HCT116 (cell line): ENCODE measurements around the gene RAB37. TPM values are rescaled to one million over a fixed set of nuclear protein-coding genes. Genes with fewer than 3 reads are reported as not detected.

Source experiments
- ATAC-seq: fragments of 200-7000 bp; cut with Tn5 transposase; 2 replicates; pipeline ENCODE4 v1.9.1; 2020; ENCODE audit warnings: mild to moderate bottlenecking, moderate library complexity
- BruUV-seq: library from RNA; stranded (reverse); fragments of 400-500 nt; replicated peaks from 2 replicates; lab custom pipeline; 2021; lab: Mats Ljungman, UMichigan
- CTCF ChIA-PET: fragments of 300-600 bp; sonication (Branson Sonifier 250); formaldehyde crosslinking; loops from one replicate; lab custom pipeline; 2021; ENCODE audit warnings: antibody characterized with exemption; lab: Charles Lee
- POLR2A ChIA-PET: fragments of 300-600, 350-600 bp; sonication (Branson Sonifier 250); formaldehyde crosslinking; loops from one replicate; lab custom pipeline; 2021; ENCODE audit warnings: antibody characterized with exemption; lab: Charles Lee
- RAD21 ChIA-PET, 2 experiments: fragments of 300-600 bp; sonication (Branson Sonifier 250); formaldehyde crosslinking; loops; one replicate each; lab custom pipeline; 2023; ENCODE audit warnings: low total read pairs in 2 of 2; ENCODE audit not compliant: uncharacterized antibody in 2 of 2, unreplicated experiment in 2 of 2, low non-redundant PET in 1 of 2; lab: Charles Lee
- DNase-seq: peaks from one replicate; pipeline ENCODE4 v3.0.0-alpha.2; 2010; ENCODE audit warnings: low read depth, low spot score
- H2AFZ ChIP-seq: fragments of 200-600 bp; shearing (Covaris generic), sonication (generic); 2 replicates; pipeline ENCODE4 v1.6.1; 2017; ENCODE audit warnings: low read depth, mixed run types, mixed read lengths, antibody characterized with exemption, low read length; ENCODE audit not compliant: poor library complexity, severe bottlenecking
- H3K27ac ChIP-seq: 2 replicates; pipeline ENCODE4 v1.5.1; 2012; ENCODE audit warnings: low read depth, low read length
- H3K27me3 ChIP-seq: fragments of 200-600 bp; sonication (generic); 2 replicates; pipeline ENCODE4 v1.6.1; 2016; ENCODE audit warnings: mixed run types, low read length, mixed read lengths; ENCODE audit not compliant: insufficient read depth
- H3K36me3 ChIP-seq, 2 experiments: fragments of 200-500 bp in 1 of 2; fragments of 200-600 bp in 1 of 2; sonication (Bioruptor generic) in 1 of 2; sonication (generic) in 1 of 2; 2 replicates each; pipeline versions ENCODE4 v1.5.1 to v1.6.1; 2014 to 2016; ENCODE audit warnings: low read length in 2 of 2, inconsistent platforms in 1 of 2, mixed read lengths in 1 of 2, mixed run types in 1 of 2; ENCODE audit not compliant: insufficient read depth in 2 of 2, control insufficient read depth in 1 of 2
- H3K4me1 ChIP-seq, 2 experiments: fragments of 200-600 bp in 1 of 2; sonication (generic) in 1 of 2; 2 replicates each; pipeline versions ENCODE4 v1.5.1 to v1.6.1; 2012 to 2017; ENCODE audit warnings: low read length in 2 of 2, inconsistent platforms in 1 of 2, mild to moderate bottlenecking in 1 of 2, mixed read lengths in 1 of 2, mixed run types in 1 of 2, moderate library complexity in 1 of 2; ENCODE audit not compliant: insufficient read depth in 2 of 2, control insufficient read depth in 1 of 2
- H3K4me2 ChIP-seq: fragments of 200-600 bp; sonication (generic); 2 replicates; pipeline ENCODE4 v1.6.1; 2017; ENCODE audit warnings: mixed run types, low read length, mixed read lengths
- H3K4me3 ChIP-seq, 2 experiments: fragments of 200-600 bp in 1 of 2; sonication (generic) in 1 of 2; replicated peaks in 1 of 2; 2 replicates each; pipeline ENCODE4 v1.5.1; 2011 to 2016; ENCODE audit warnings: low read length in 2 of 2, control low read depth in 1 of 2, low read depth in 1 of 2, mild to moderate bottlenecking in 1 of 2, mixed read lengths in 1 of 2, mixed run types in 1 of 2
- H3K79me2 ChIP-seq: fragments of 200-600 bp; sonication (generic); 2 replicates; pipeline ENCODE4 v1.6.1; 2017; ENCODE audit warnings: mild to moderate bottlenecking, mixed run types, low read length, moderate library complexity, mixed read lengths; ENCODE audit not compliant: insufficient read depth
- H3K9ac ChIP-seq: fragments of 200-600 bp; sonication (generic); 2 replicates; pipeline ENCODE4 v1.6.1; 2016; ENCODE audit warnings: low read length, mixed read lengths
- H3K9me2 ChIP-seq: fragments of 200-600 bp; sonication (generic), shearing (Covaris generic); 2 replicates; pipeline ENCODE4 v1.6.1; 2017; ENCODE audit warnings: mixed run types, mild to moderate bottlenecking, moderate library complexity; ENCODE audit not compliant: insufficient read depth
- H3K9me3 ChIP-seq, 2 experiments: fragments of 200-500 bp in 1 of 2; fragments of 200-600 bp in 1 of 2; sonication (Bioruptor generic) in 1 of 2; sonication (generic) in 1 of 2; 2 replicates each; pipeline ENCODE4 v1.6.1; 2014 to 2017; ENCODE audit warnings: low read length in 2 of 2, mixed read lengths in 2 of 2, inconsistent platforms in 1 of 2, low read depth in 1 of 2, mild to moderate bottlenecking in 1 of 2, mixed run types in 1 of 2, moderate library complexity in 1 of 2; ENCODE audit not compliant: control insufficient read depth in 1 of 2, insufficient read depth in 1 of 2
- H4K20me1 ChIP-seq: fragments of 200-600 bp; sonication (generic), shearing (Covaris generic); 2 replicates; pipeline ENCODE4 v1.6.1; 2017; ENCODE audit warnings: mixed run types, mild to moderate bottlenecking, moderate library complexity; ENCODE audit not compliant: insufficient read depth
- CEBPB ChIP-seq: IDR thresholded peaks from 2 replicates; pipeline ENCODE4 v1.6.1; 2012; ENCODE audit warnings: low read depth
- ELF1 ChIP-seq: IDR thresholded peaks from 2 replicates; pipeline ENCODE4 v1.6.1; 2012; ENCODE audit warnings: low read depth, borderline replicate concordance
- EZH2 ChIP-seq: fragments of 200-600 bp; sonication (generic); IDR thresholded peaks from 2 replicates; pipeline ENCODE4 v1.6.1; 2017; ENCODE audit warnings: antibody characterized with exemption, mixed run types
- RAD21 ChIP-seq: IDR thresholded peaks from 2 replicates; pipeline ENCODE4 v1.6.1; 2012; ENCODE audit warnings: low read depth, mild to moderate bottlenecking
- SIN3A ChIP-seq: IDR thresholded peaks from 2 replicates; pipeline ENCODE4 v1.6.1; 2012; ENCODE audit warnings: low read depth
- SRF ChIP-seq: IDR thresholded peaks from 2 replicates; pipeline ENCODE4 v1.6.1; 2012; ENCODE audit warnings: low read depth
- ZFX ChIP-seq: fragments of 450-650 bp; IDR thresholded peaks from 2 replicates; pipeline ENCODE4 v1.6.1; 2017
- intact Hi-C: fragments of 100-400 bp; cut with micrococcal nuclease; formaldehyde crosslinking; loops from 2 replicates; pipeline ENCODE4 v1.10.0; 2022
- total RNA-seq: library from RNA; stranded (reverse); gene quantifications from one replicate; pipeline ENCODE4 v1.2.1, GENCODE V29; 2021; ENCODE audit not compliant: unreplicated experiment
- TF ChIP-seq, protein P1 (sequence below): IDR thresholded peaks from 2 replicates; pipeline ENCODE4 v1.6.1; 2011; ENCODE audit warnings: mild to moderate bottlenecking, low read length, moderate library complexity; ENCODE audit not compliant: insufficient replicate concordance; ENCODE audit errors: extremely low read depth

RAB37 gene
- total RNA-seq, 1 experiment from 2014 or later: 8.2 TPM

DNA sequence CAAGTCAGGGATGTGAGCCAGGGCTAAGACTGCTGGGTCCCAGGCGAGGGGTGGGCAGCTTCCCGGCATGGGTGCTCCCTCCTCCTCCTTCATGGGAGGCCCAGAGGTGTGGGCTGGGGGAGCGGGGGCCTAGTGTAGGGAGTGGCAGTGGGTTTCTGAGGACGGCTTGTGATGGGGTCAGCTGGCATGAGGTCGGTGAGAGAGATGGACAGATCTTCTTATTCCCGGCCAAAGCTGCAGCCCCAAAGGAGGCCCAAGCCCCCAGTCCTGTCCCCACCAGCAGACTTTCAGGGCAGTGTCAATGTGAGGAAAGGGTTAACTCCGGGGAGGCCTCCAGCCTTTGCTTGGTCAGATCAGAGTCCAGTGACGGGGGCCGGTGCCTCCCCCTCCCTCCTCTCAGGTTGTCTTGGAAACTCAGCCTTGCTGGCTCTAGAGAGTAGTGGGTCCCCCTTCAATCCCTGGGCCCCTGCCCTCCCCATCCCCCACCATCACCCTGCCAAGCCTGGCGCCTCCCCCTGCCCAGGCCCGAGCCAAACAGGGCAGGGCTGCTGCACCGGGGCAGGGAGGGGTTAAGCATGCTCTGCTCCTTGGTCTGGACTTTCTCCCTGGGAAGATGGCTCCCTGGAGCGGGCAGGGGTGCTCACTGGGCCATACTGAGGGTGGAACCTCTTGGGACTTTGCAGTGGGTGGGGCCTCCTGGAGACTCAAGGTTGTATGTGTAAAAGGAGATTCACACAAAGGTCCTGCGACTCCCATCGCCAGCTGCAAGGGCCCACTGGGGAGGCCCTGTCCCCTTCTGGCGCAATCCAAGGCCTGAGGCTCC, 26.7 kb downstream of the RAB37 start:
- Histone ChIP-seq H4K20me1 (no peaks in the 10 kb centered on the region; the same call in 1 of the 2 replicates), H3K9me3 (no peaks in the 10 kb centered on the region), H3K9ac (no peak overlapping the region), H3K79me2 (peaks cover 28% of the 10 kb centered on the region), H3K27ac (no peak overlapping the region), H3K9me2 (no peaks in the 10 kb centered on the region), H3K27me3 (no peaks in the 10 kb centered on the region), H3K4me3 (no peak overlapping the region), H3K4me1 (peaks cover 25 to 47% of the 10 kb centered on the region in 2 experiments), H3K4me2 (no peak overlapping the region), H3K36me3 (peaks cover 0 to 4% of the 10 kb centered on the region in 2 experiments; a peak in 1 of 4 replicates), H2AFZ (no peak overlapping the region)
- ChIA-PET CTCF (no interaction called here), RAD21 (no interaction called here), POLR2A (no interaction called here)
- DNase-seq: no peak
- BruUV-seq: no TSS peak
- 0 out of 2 replicates have a peak, but pooled peaks have one; percentile 6 for ATAC-seq
- no peak for TF ChIP-seq ZFX
- TF ChIP-seq EZH2: no peak
- no peak for TF ChIP-seq CEBPB
- no peak for TF ChIP-seq SRF
- TF ChIP-seq SIN3A: no peak
- TF ChIP-seq, protein P1, sequence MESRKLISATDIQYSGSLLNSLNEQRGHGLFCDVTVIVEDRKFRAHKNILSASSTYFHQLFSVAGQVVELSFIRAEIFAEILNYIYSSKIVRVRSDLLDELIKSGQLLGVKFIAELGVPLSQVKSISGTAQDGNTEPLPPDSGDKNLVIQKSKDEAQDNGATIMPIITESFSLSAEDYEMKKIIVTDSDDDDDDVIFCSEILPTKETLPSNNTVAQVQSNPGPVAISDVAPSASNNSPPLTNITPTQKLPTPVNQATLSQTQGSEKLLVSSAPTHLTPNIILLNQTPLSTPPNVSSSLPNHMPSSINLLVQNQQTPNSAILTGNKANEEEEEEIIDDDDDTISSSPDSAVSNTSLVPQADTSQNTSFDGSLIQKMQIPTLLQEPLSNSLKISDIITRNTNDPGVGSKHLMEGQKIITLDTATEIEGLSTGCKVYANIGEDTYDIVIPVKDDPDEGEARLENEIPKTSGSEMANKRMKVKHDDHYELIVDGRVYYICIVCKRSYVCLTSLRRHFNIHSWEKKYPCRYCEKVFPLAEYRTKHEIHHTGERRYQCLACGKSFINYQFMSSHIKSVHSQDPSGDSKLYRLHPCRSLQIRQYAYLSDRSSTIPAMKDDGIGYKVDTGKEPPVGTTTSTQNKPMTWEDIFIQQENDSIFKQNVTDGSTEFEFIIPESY: no peak
- TF ChIP-seq RAD21: no peak
- no peak for TF ChIP-seq ELF1
- intact Hi-C loops: no loop called here
